ENCODE data around the gene NXPH2. TPM values are rescaled to one million over a fixed set of nuclear protein-coding genes. Genes with fewer than 3 reads are reported as not detected.
"Not testable (repeated sequence)": the region's sequence is repeated elsewhere in the genome, so short reads cannot be mapped to it uniquely, and the experiment has no call there.

The NXPH2 gene
- polyA plus RNA-seq, 1 of the 3 experiments (the other 2 are of a cell fraction) = not detected

- no peak overlapping the region for H3K27ac ChIP-seq (ENCODE audit: low read depth in 2 of 2, low read length in 1 of 2)
- TF ChIP-seq YY1 (IDR thresholded peaks at IDR 0.05; ENCODE audit: low read depth) = no peak
- H2AFZ ChIP-seq (ENCODE audit: low read depth) = no peak overlapping the region
- H3K36me3 ChIP-seq (replicated peaks in 1 of 2; ENCODE audit: control insufficient read depth in 1 of 2, insufficient read depth in 2 of 2, low read length in 1 of 2) = no peaks in the 10 kb centered on the region
- ChIA-PET CTCF (no interaction called here), POLR2A (no interaction called here)
- 20% methylated on average over 4 of the region's 4 CpGs for WGBS (ENCODE audit: low lambda C conversion rate)
- peaks cover 0 to 3% of the 10 kb centered on the region in 2 experiments; a peak in 1 of 4 replicates for H3K4me1 ChIP-seq (ENCODE audit: control insufficient read depth in 1 of 2, insufficient read depth in 2 of 2, low read depth in 1 of 2, low read length in 1 of 2)
- H3K4me3 ChIP-seq (ENCODE audit: low read depth in 2 of 2, low read length in 1 of 2) = no peak overlapping the region
- no peak overlapping the region for H3K4me2 ChIP-seq
- no peaks in the 10 kb centered on the region for H3K9me2 ChIP-seq
- H3K27me3 ChIP-seq (ENCODE audit: insufficient read depth) = no peaks in the 10 kb centered on the region
- no peak for DNase-seq
- no peaks in the 10 kb centered on the region for H3K9me3 ChIP-seq
- no peaks in the 10 kb centered on the region for H3K79me2 ChIP-seq (ENCODE audit: insufficient read depth)
- no peaks in the 10 kb centered on the region for H4K20me1 ChIP-seq (ENCODE audit: insufficient read depth)
- no peak overlapping the region for H3K9ac ChIP-seq
- no peaks in the 10 kb centered on the region for H3F3A ChIP-seq (replicated peaks; ENCODE audit: insufficient read depth)
These were observed 131.6 kb downstream of the NXPH2 start for GRCh38 chr2:138648606-138649005.

- H3K9ac ChIP-seq; H3K4me2 ChIP-seq; H3F3A ChIP-seq (replicated peaks; ENCODE audit: insufficient read depth); H3K9me2 ChIP-seq; H3K4me1 ChIP-seq (ENCODE audit: control insufficient read depth in 1 of 2, insufficient read depth in 2 of 2, low read depth in 1 of 2, low read length in 1 of 2); H2AFZ ChIP-seq (ENCODE audit: low read depth); H3K4me3 ChIP-seq (ENCODE audit: low read depth in 2 of 2, low read length in 1 of 2); POLR2A ChIA-PET; H4K20me1 ChIP-seq (ENCODE audit: insufficient read depth); H3K79me2 ChIP-seq (ENCODE audit: insufficient read depth); H3K27ac ChIP-seq (ENCODE audit: low read depth in 2 of 2, low read length in 1 of 2); H3K36me3 ChIP-seq (replicated peaks in 1 of 2; ENCODE audit: control insufficient read depth in 1 of 2, insufficient read depth in 2 of 2, low read length in 1 of 2); DNase-seq; CTCF ChIA-PET; H3K9me3 ChIP-seq; H3K27me3 ChIP-seq (ENCODE audit: insufficient read depth): not testable (repeated sequence)
- 81% methylated on average over 10 of the region's 10 CpGs for WGBS (ENCODE audit: low lambda C conversion rate)
These were observed 135.4 kb downstream of the NXPH2 start for GRCh38 chr2:138644776-138645175.

GRCh38 chr2:138640921-138641676 lies 139.1 kb downstream of the NXPH2 start:
- Histone ChIP-seq H3K9me2 (no peaks in the 10 kb centered on the region), H3K79me2 (ENCODE audit: insufficient read depth) (no peaks in the 10 kb centered on the region), H3K4me1 (ENCODE audit: control insufficient read depth in 1 of 2, insufficient read depth in 2 of 2, low read depth in 1 of 2, low read length in 1 of 2) (no peaks in the 10 kb centered on the region), H3F3A (replicated peaks; ENCODE audit: insufficient read depth) (no peaks in the 10 kb centered on the region), H4K20me1 (ENCODE audit: insufficient read depth) (no peaks in the 10 kb centered on the region), H3K9me3 (no peaks in the 10 kb centered on the region), H3K9ac (no peak overlapping the region), H3K27me3 (ENCODE audit: insufficient read depth) (no peaks in the 10 kb centered on the region; the same call in 1 of the 2 replicates), H3K36me3 (replicated peaks in 1 of 2; ENCODE audit: control insufficient read depth in 1 of 2, insufficient read depth in 2 of 2, low read length in 1 of 2) (no peaks in the 10 kb centered on the region), H3K27ac (ENCODE audit: low read depth in 2 of 2, low read length in 1 of 2) (no peak overlapping the region), H3K4me3 (ENCODE audit: low read depth in 2 of 2, low read length in 1 of 2) (no peak overlapping the region), H3K4me2 (no peak overlapping the region), H2AFZ (ENCODE audit: low read depth) (no peak overlapping the region)
- ChIA-PET POLR2A (no interaction called here), CTCF (no interaction called here)
- DNase-seq = no peak
- TF ChIP-seq NRF1 (IDR thresholded peaks at IDR 0.05; ENCODE audit: low read depth, low read length) = no peak
- TF ChIP-seq ELF1 (IDR thresholded peaks at IDR 0.05) = no peak
- TF ChIP-seq MEF2A (IDR thresholded peaks at IDR 0.05; ENCODE audit: borderline replicate concordance, low read depth) = no peak
- 69% methylated on average over 9 of the region's 9 CpGs for WGBS (ENCODE audit: low lambda C conversion rate)

GRCh38 chr2:138637686-138638085 lies 142.5 kb downstream of the NXPH2 start:
- Histone ChIP-seq H3K9ac (no peak overlapping the region), H3K4me3 (ENCODE audit: low read depth in 2 of 2, low read length in 1 of 2) (no peak overlapping the region), H3K9me2 (no peaks in the 10 kb centered on the region), H4K20me1 (ENCODE audit: insufficient read depth) (no peaks in the 10 kb centered on the region), H3K27me3 (ENCODE audit: insufficient read depth) (no peaks in the 10 kb centered on the region; the same call in 1 of the 2 replicates), H3K27ac (ENCODE audit: low read depth in 2 of 2, low read length in 1 of 2) (no peak overlapping the region), H3K4me1 (ENCODE audit: control insufficient read depth in 1 of 2, insufficient read depth in 2 of 2, low read depth in 1 of 2, low read length in 1 of 2) (no peaks in the 10 kb centered on the region), H2AFZ (ENCODE audit: low read depth) (no peak overlapping the region), H3K9me3 (no peaks in the 10 kb centered on the region), H3K4me2 (no peak overlapping the region), H3F3A (replicated peaks; ENCODE audit: insufficient read depth) (no peaks in the 10 kb centered on the region), H3K79me2 (ENCODE audit: insufficient read depth) (no peaks in the 10 kb centered on the region), H3K36me3 (replicated peaks in 1 of 2; ENCODE audit: control insufficient read depth in 1 of 2, insufficient read depth in 2 of 2, low read length in 1 of 2) (no peaks in the 10 kb centered on the region)
- ChIA-PET POLR2A (no interaction called here), CTCF (no interaction called here)
- TF ChIP-seq JUND (IDR thresholded peaks at IDR 0.05) = no peak
- TF ChIP-seq YY1 (IDR thresholded peaks at IDR 0.05; ENCODE audit: low read depth) = no peak
- no peak for TF ChIP-seq MXI1 (IDR thresholded peaks at IDR 0.05; ENCODE audit: low read depth, low read length)
- WGBS (ENCODE audit: low lambda C conversion rate) = 68% methylated on average over 5 of the region's 5 CpGs
- no peak for DNase-seq
